Memory B cell (primary cell): ENCODE measurements around the gene INHBC.

ENCODE experiments used
- ATAC-seq: fragments of 150-1000 bp; cut with Tn5 transposase; 2 replicates; pipeline ENCODE4 v1.10.0; 2021; ENCODE audit warnings: low read depth, mild to moderate bottlenecking, moderate library complexity
- DNase-seq, 2 donors: peaks; one replicate each; pipeline ENCODE4 v3.0.0; 2022; ENCODE audit warnings: low spot score in 2 of 2
- H3K27ac Mint-ChIP-seq: one replicate; pipeline ENCODE4 v1.8.0; 2022; ENCODE audit warnings: mild to moderate bottlenecking, moderate library complexity, mixed read lengths
- H3K27me3 Mint-ChIP-seq: one replicate; pipeline ENCODE4 v1.8.0; 2022; ENCODE audit warnings: mixed read lengths
- H3K36me3 Mint-ChIP-seq: one replicate; pipeline ENCODE4 v1.8.0; 2022; ENCODE audit warnings: mild to moderate bottlenecking, mixed read lengths
- H3K4me1 Mint-ChIP-seq: one replicate; pipeline ENCODE4 v1.8.0; 2022; ENCODE audit warnings: mixed read lengths
- H3K4me3 Mint-ChIP-seq: one replicate; pipeline ENCODE4 v1.8.0; 2022; ENCODE audit warnings: mild to moderate bottlenecking, moderate library complexity, mixed read lengths
- H3K9me3 Mint-ChIP-seq: one replicate; pipeline ENCODE4 v1.8.0; 2022; ENCODE audit warnings: mixed read lengths

The INHBC gene

DNA sequence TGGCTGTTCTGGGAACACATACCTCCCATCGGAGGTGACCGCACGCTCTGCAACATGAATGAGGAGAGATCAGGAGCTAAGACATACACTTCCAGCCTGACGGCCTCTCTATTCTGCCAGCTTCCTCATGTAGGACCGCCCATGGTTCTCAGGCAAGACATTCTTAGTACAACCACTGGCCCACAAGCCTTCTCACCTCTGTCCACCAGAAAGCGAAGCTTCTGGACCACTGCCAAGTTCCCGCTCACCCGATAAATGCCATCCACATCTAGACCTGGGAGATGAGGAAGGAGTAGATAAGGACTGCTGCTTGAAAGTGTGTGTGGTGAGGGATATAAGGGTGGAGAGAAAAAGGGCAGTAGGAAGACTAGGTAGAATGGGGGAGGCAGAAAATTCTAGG, 39.8 kb downstream of the INHBC start:
- H3K4me1 Mint-ChIP-seq: peaks cover 53% of the 10 kb centered on the region
- DNase-seq (no peak), ATAC-seq (no peak)
- peaks cover 30% of the 10 kb centered on the region for H3K36me3 Mint-ChIP-seq
- H3K9me3 Mint-ChIP-seq: no peaks in the 10 kb centered on the region
- H3K27me3 Mint-ChIP-seq: no peaks in the 10 kb centered on the region
- peak overlapping the region; percentile 1 for H3K27ac Mint-ChIP-seq
- peak overlapping the region; percentile 70 for H3K4me3 Mint-ChIP-seq

DNA sequence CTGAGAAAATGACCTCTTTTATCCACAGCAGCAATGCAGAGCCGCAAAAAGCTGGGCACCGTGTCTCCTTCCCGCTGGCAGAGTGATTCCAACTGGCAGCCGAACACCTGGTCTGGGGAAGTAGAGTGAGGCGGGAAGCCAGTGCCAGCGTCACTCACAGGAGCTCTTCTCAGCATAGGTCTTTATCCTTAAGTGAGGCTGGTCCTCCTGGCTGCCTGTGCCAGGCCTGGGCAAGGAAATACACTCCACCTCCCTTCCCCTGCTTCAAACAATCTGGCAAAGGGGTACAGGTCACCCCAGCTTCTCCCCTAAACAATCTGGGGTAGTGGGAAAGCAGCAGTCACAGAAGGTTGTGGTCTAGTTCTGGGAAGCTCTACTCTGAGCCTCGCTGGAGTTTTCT, 40.3 kb downstream of the INHBC start:
- Mint-ChIP-seq H3K27ac (peak overlapping the region; percentile 1), H3K4me1 (peaks cover 57% of the 10 kb centered on the region), H3K36me3 (peaks cover 27% of the 10 kb centered on the region), H3K4me3 (peak overlapping the region; percentile 70), H3K9me3 (no peaks in the 10 kb centered on the region), H3K27me3 (no peaks in the 10 kb centered on the region)
- ATAC-seq: no peak
- no peak for DNase-seq

DNA sequence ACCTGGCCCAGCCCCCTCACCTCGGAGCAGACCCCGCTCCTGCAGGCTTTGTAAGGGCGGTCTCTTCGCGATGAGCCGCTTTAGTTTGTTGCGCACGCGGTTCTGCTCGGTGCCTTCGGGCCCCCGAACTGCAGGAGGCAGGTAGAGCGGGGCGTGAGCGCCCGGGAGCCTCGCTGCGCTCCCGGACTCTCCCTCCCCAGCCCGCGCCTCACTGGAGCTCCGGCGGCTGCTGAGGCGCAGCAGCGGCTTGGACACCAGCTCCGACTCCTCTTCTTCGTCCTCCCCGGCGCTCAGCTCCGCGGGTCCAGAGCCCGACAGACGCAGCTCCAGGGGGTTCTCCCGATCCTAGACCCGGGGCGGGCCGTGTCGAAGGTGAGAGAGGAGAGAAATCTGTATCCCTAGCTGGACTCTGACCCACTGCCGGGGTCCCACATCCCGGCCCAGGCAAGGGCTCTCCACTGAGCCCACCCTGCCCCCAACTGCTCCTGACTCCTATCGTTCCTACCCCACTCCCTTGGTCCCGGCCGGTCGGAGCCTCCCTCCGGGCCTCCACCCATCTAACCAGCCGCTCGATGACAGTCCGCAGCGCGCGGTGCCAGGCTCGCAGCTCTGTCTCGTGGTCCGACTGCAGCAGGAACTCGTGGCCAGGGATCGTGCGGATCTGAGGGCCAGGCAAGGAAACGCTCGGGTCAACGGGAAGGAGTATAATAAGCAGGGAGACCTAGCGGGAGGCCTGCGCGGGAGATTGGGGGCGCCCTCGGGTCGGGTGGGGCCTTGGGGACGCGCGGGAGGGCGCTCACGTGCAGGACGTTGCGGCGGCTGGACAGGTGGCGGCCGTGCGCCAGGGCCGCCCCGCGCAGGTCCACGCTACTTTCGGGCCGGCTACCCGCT, 40.9 kb downstream of the INHBC start:
- H3K36me3 Mint-ChIP-seq: peaks cover 27% of the 10 kb centered on the region
- no peak for ATAC-seq

DNA sequence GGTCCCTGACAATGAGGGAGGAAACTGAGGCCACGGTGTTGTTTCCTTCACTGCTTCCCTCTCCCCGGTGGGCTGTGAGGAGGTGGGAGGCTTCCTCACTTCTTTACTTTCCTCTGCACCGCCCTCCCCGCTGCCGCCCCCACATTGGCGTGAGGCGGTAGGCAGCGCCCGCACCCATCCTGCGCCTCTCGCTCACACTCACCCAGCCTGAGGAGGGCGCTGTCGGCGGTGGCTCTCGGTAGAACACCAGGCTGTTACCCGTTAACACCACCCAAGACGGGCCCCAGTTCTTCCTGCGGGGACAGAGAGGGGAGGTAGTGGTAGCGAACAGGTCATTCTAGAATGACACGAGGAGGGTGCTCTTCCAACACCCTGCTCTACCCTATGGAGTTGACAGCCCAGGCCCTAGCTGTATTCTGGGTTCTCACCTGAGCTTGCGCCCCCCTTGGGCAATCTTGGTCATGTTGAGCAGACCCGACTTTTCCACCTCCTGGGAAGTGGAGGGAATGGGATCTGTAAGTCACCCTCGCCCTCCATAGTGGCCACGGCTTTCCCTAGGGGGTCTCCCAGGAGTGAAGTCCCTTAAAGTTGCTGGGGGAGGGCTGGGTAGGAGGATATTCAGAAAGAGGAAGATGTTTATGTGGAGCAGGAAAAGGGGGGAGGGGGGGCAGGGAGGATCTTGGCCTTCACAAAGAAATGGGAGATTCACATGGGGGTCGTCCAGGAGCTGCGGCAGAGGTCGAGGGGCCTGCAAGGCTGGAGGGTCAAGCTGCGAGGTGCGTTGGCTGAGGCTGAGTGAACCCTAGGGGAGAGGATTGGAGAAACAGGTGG, 41.8 kb downstream of the INHBC start:
- Mint-ChIP-seq H3K27me3 (no peaks in the 10 kb centered on the region), H3K4me3 (peak overlapping the region; percentile 99), H3K4me1 (peaks cover 62% of the 10 kb centered on the region), H3K36me3 (peaks cover 25% of the 10 kb centered on the region), H3K27ac (peak overlapping the region; percentile 99), H3K9me3 (no peaks in the 10 kb centered on the region)
- DNase-seq: peak; percentile 49 to 67
- peak; percentile 41 for ATAC-seq

More for the DNA sequence above, 40.9 kb downstream of the INHBC start:
- DNase-seq: no peak
- H3K27ac Mint-ChIP-seq: peak overlapping the region; percentile 99
- H3K4me3 Mint-ChIP-seq: peak overlapping the region; percentile 99
- peaks cover 61% of the 10 kb centered on the region for H3K4me1 Mint-ChIP-seq
- H3K27me3 Mint-ChIP-seq: no peaks in the 10 kb centered on the region
- H3K9me3 Mint-ChIP-seq: no peaks in the 10 kb centered on the region

DNA sequence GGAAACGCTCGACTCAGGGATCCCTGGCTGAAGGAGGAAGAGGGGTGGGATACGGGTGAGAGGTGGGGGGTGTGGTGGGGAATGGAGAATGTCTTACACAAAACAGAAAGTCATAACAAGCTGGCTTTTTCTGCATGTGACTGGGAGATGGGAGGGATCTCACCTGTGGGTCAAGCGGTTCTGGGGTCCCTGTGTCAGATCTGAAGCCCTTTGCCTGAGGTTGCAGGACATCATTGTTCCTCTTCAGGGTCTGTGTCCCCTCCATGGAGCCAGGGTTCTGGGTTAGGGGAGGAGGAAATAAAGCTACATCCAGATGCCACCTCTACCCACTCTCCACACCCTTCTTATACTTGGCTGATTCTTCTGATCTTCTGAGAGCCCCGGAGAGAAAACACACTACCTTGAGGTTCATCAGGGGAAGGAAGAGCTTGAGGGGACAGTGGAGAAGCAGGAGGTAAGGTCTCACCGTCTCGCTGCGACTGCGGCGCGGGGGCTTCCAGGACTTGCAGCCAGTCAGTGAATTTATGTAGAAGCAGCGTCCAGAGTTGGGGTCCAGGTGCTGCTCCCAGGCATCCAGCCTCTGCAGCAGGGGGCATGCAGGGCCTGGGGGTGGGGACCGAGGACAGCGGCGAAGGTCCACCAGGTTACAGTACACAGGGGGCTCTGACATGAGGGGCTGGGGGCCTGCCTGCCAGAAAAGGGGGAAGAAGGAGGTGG, 42.6 kb downstream of the INHBC start:
- ATAC-seq (no peak), DNase-seq (no peak)
- Mint-ChIP-seq H3K27me3 (no peaks in the 10 kb centered on the region), H3K4me3 (peak overlapping the region; percentile 99), H3K36me3 (peaks cover 23% of the 10 kb centered on the region), H3K4me1 (peaks cover 67% of the 10 kb centered on the region), H3K9me3 (no peaks in the 10 kb centered on the region), H3K27ac (peak overlapping the region; percentile 99)

DNA sequence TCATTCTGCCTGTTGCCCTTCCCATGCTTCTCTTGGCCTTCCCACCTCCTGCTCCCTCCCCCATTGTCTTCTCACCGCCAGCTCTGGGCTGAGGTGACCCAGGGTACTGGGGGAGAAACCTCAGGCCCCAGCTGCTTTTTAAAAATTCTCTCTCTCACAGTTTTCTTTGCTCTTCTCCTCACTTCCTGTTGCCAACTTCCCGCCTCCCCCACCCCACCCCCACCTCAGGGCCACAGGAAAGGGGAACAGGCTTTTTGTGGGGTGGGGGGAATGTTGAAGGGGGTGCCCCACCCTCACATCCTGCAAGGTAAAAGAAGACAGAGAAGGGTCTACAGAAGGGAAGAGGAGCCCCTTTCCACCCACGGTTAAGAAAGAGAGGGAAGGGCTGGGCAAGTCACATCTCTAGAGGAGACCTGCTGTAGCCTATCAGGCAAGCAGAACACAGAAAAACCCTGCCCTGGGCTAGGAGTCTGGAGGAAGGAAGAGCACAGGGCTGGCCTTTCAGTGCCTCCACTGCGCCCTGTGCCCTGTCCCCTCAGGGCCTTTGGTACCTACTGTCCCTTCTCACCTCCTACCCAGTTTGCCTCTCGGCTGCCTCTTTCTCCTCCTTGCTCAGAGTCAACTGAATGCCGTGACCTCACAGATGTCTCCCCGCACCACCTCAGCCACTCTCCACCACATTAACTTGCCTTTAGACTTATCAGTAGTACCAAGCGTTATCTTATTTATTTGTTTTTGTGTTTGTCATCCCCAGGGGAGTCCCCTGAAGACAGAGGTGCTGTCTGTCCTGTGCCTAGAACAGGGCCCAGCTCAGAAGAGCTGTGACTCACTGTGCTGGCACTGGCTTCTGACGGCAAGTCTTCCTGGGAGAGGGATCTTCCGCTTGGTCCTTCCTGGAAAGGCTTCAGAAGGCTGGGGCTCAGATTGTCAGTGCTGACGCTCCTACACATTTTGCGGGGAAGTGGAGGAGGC, 43.4 kb downstream of the INHBC start:
- Mint-ChIP-seq H3K27ac (peak overlapping the region; percentile 99), H3K36me3 (peaks cover 18% of the 10 kb centered on the region), H3K4me1 (peaks cover 62% of the 10 kb centered on the region), H3K9me3 (no peaks in the 10 kb centered on the region), H3K4me3 (peak overlapping the region; percentile 99), H3K27me3 (no peaks in the 10 kb centered on the region)
- DNase-seq (no peak), ATAC-seq (peak; percentile 41)

DNA sequence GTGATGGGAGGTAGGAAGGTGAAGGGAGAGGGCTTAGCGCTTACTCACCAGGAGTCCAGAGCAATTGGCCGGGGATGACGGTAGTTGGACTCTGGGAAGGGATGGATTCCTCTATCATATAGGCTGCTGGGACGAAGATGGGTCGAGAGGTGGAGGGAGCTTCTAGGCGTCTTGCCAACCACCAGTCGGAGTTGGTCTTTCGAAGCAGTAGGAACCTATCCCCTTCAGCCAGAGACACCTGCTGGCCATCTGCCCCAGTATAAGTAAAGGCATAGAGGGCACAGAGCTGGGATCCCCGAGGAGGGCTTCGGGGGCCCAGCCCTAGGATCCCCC, 44.4 kb downstream of the INHBC start:
- H3K4me1 Mint-ChIP-seq: peaks cover 62% of the 10 kb centered on the region
- DNase-seq (no peak), ATAC-seq (no peak)
- H3K27me3 Mint-ChIP-seq: no peaks in the 10 kb centered on the region
- peak overlapping the region; percentile 99 for H3K27ac Mint-ChIP-seq
- peak overlapping the region; percentile 99 for H3K4me3 Mint-ChIP-seq
- H3K9me3 Mint-ChIP-seq: no peaks in the 10 kb centered on the region
- peaks cover 13% of the 10 kb centered on the region for H3K36me3 Mint-ChIP-seq

DNA sequence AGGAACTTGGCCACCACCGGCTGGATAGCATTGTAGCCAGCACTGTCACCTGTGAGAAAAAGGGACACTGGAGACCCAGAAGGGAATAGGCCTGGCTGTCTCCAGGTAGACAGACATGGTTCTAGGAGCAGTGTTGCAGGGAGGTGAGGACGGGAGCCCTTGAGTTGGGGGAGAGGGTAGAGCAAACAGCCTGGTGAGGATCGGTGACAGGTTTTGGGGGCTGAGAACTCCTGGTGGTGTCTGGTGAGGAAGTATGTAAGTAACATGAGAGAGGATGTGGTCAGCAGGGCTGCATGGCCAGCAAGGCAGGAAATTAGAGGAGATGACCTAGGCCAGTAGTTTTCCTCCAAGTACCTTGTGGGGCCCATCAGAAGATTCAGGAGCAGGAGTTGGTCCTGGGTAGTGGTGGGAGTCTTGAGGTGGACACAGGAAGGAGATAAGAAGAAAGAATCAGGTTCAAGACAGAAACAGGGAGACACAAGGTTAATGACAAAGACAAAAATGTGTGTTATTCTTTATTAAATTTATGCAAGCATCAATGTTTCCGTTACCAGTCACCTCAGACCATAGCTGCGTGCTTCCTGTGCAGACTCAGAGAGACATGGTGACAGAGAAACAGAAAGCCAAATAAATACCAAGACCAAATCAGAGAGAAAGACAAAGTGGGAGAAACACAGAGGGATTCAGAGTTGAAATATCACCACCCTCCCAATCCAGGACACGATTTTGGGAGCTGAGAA, 45.0 kb downstream of the INHBC start, which contains the start of gene ARHGAP9:
Gene ARHGAP9 (minus strand): TSS at position 491 of the 740 bp plus-strand sequence. CDS start 460 bp downstream, at position 31.
- peak; percentile 49 to 56 for DNase-seq
- H3K4me3 Mint-ChIP-seq: peak within 1 kb of the TSS; percentile 99

DNA sequence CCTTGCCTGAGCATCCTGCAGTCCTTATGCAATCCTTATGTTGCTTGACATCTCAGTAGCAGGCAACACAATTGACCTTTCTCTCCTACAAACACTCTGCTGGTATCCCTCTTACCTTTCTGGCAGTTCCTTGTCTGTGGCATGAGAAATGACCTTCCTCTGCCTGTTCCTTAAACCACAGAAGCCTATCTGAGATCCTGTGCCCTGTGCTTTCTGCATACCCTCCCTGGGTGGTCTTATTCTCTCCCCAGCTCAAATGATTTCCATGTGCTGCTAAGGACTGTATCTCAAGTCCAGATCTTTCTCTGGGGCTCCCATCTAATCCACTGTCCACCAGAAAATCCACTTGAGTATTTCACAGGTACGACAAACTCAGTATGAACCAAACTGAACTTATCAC, 47.1 kb downstream of the INHBC start:
- Mint-ChIP-seq H3K4me1 (peaks cover 47% of the 10 kb centered on the region), H3K27me3 (no peaks in the 10 kb centered on the region), H3K27ac (peak overlapping the region; percentile 99), H3K4me3 (peak overlapping the region; percentile 43), H3K36me3 (no peaks in the 10 kb centered on the region), H3K9me3 (no peaks in the 10 kb centered on the region)
- ATAC-seq (no peak), DNase-seq (no peak)

More for the DNA sequence above, 45.0 kb downstream of the INHBC start, which contains the start of gene ARHGAP9:
- Mint-ChIP-seq H3K36me3 (peaks cover 8% of the 10 kb centered on the region), H3K9me3 (no peaks in the 10 kb centered on the region), H3K27ac (peak within 1 kb of the TSS; percentile 99), H3K4me1 (peaks cover 57% of the 10 kb centered on the region), H3K27me3 (no peaks in the 10 kb centered on the region)
- ATAC-seq: peak; percentile 70

DNA sequence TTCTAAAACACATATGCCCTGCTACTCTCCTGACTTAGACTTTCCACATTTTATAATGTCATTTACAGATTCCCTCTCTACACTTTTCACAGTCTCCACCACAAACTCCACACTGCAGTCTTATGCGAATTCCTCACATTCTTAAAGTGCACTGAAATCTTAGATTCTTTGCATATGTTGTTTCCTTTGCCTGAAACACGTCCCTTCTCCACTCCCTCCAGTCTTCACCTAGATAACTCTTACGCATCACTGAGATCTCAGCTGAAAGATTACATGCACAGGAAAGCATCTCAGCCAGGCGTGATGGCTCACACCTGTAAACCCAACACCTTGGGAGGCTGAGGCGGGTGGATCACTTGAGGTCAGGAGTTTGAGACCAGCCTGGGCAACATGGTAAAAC, 48.9 kb downstream of the INHBC start:
- Mint-ChIP-seq H3K36me3 (no peaks in the 10 kb centered on the region), H3K27ac (peak overlapping the region; percentile 54), H3K4me1 (peaks cover 39% of the 10 kb centered on the region)

DNA sequence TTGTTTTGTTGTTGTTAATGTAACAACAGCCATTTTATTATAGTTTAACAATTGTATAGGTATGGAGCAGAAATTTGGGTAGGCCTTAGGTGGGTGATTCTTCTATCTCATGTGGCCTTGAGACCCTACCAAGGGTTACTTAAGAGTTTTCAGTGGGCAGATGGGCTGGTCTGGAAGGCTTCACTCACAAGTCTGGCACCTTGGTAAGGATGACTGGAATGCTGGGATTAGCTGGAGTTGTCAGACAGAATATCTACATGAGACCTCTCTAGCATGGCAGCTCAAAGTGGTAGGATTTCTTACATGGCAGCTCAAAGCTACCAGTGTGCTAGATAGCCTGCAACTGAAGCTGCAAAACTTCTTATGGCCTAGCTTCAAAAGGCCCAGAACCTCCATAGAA, 51.1 kb downstream of the INHBC start:
- Mint-ChIP-seq H3K27me3 (no peaks in the 10 kb centered on the region), H3K4me3 (no peak overlapping the region), H3K9me3 (no peaks in the 10 kb centered on the region), H3K4me1 (peaks cover 33% of the 10 kb centered on the region), H3K27ac (no peak overlapping the region), H3K36me3 (peaks cover 3% of the 10 kb centered on the region)
- DNase-seq: no peak
- ATAC-seq: no peak

More for the DNA sequence above, 48.9 kb downstream of the INHBC start:
- Mint-ChIP-seq H3K27me3 (no peaks in the 10 kb centered on the region), H3K4me3 (no peak overlapping the region), H3K9me3 (no peaks in the 10 kb centered on the region)
- ATAC-seq (no peak), DNase-seq (no peak)

DNA sequence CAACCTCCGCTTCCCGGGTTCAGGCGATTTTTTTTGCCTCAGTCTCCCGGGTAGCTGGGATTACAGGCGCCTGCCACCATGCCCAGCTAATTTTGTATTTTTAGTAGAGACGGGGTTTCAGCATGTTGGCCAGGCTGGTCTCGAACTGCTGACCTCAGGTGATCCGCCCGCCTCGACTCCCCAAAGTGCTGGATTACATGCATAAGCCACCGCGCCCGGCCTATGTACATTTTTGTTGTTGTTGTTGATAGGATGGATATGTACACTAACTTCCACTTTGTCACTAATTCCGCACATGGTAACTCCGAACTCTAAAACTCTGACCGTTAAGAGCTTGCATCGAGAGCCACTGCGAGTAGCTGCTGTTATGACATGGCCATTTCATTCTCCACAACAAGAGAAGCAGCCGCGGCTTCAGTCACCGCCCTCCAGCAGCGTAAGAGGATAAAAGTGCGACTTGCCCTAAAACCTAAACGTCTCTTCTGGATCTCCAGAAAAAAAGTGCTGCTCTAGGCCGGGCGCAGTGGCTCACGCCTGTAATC, 52.5 kb downstream of the INHBC start:
- no peak overlapping the region for H3K27ac Mint-ChIP-seq
- ATAC-seq (no peak), DNase-seq (no peak)
- H3K4me1 Mint-ChIP-seq: peaks cover 26% of the 10 kb centered on the region
- H3K4me3 Mint-ChIP-seq: no peak overlapping the region
- H3K36me3 Mint-ChIP-seq: peaks cover 11% of the 10 kb centered on the region
- no peaks in the 10 kb centered on the region for H3K27me3 Mint-ChIP-seq
- no peaks in the 10 kb centered on the region for H3K9me3 Mint-ChIP-seq
